IMR-90 (cell line): ENCODE results near the gene OR13J1.

ENCODE experiments used
- MAZ ChIP-seq: IDR thresholded peaks from 2 replicates; pipeline ENCODE4 v1.6.1; 2012; ENCODE audit warnings: low read depth, mild to moderate bottlenecking, low read length, improper control_type of control experiment, moderate library complexity, borderline replicate concordance
- POLR2A ChIP-seq: IDR thresholded peaks from 2 replicates; pipeline ENCODE4 v1.6.1; 2012; ENCODE audit warnings: mild to moderate bottlenecking, low read depth, low read length
- TF ChIP-seq, protein P1 (sequence below): conservative IDR thresholded peaks from 2 replicates; pipeline ENCODE4 v1.5.1; 2012; ENCODE audit warnings: mild to moderate bottlenecking, low read depth, low read length, improper control_type of control experiment

- TF ChIP-seq MAZ: no peak
- TF ChIP-seq, protein P1, sequence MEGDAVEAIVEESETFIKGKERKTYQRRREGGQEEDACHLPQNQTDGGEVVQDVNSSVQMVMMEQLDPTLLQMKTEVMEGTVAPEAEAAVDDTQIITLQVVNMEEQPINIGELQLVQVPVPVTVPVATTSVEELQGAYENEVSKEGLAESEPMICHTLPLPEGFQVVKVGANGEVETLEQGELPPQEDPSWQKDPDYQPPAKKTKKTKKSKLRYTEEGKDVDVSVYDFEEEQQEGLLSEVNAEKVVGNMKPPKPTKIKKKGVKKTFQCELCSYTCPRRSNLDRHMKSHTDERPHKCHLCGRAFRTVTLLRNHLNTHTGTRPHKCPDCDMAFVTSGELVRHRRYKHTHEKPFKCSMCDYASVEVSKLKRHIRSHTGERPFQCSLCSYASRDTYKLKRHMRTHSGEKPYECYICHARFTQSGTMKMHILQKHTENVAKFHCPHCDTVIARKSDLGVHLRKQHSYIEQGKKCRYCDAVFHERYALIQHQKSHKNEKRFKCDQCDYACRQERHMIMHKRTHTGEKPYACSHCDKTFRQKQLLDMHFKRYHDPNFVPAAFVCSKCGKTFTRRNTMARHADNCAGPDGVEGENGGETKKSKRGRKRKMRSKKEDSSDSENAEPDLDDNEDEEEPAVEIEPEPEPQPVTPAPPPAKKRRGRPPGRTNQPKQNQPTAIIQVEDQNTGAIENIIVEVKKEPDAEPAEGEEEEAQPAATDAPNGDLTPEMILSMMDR: no peak
- TF ChIP-seq POLR2A: no peak
These were observed 26.4 kb upstream of the OR13J1 start for GRCh38 chr9:35896570-35896969.
